ENCODE results near the gene ZNF574.

The ZNF574 gene

GRCh38 chr19:42048992-42049391 lies 27.0 kb upstream of the ZNF574 start:
- TF ChIP-seq CTCF (IDR thresholded peaks at IDR 0.05; ENCODE audit: insufficient read depth, low read depth, low read length, missing control alignments) = no peak
- DNase-seq (ENCODE audit: low read depth) = no peak
- H3K4me3 ChIP-seq (ENCODE audit: low read depth, low read length) = no peak overlapping the region

- H3K4me3 ChIP-seq (ENCODE audit: low read depth, low read length) = no peak overlapping the region
- DNase-seq (ENCODE audit: low read depth) = peak; percentile 41
- TF ChIP-seq CTCF (IDR thresholded peaks at IDR 0.05; ENCODE audit: insufficient read depth, low read depth, low read length, missing control alignments) = no peak
Measured at GRCh38 chr19:42051166-42052115, 24.5 kb upstream of the ZNF574 start.

GRCh38 chr19:42052241-42052863 lies 23.6 kb upstream of the ZNF574 start:
- no peak for DNase-seq (ENCODE audit: low read depth)
- no peak overlapping the region for H3K4me3 ChIP-seq (ENCODE audit: low read depth, low read length)
- TF ChIP-seq CTCF (IDR thresholded peaks at IDR 0.05; ENCODE audit: insufficient read depth, low read depth, low read length, missing control alignments) = no peak

GRCh38 chr19:42053037-42053935 lies 22.7 kb upstream of the ZNF574 start:
- TF ChIP-seq CTCF (IDR thresholded peaks at IDR 0.05; ENCODE audit: insufficient read depth, low read depth, low read length, missing control alignments) = no peak
- DNase-seq (ENCODE audit: low read depth) = no peak

GRCh38 chr19:42054205-42054604 lies 21.8 kb upstream of the ZNF574 start:
- DNase-seq (ENCODE audit: low read depth) = no peak
- TF ChIP-seq CTCF (IDR thresholded peaks at IDR 0.05; ENCODE audit: insufficient read depth, low read depth, low read length, missing control alignments) = no peak

More at GRCh38 chr19:42053037-42053935, 22.7 kb upstream of the ZNF574 start:
- H3K4me3 ChIP-seq (ENCODE audit: low read depth, low read length) = no peak overlapping the region

GRCh38 chr19:42057846-42058245 lies 18.1 kb upstream of the ZNF574 start:
- no peak overlapping the region for H3K4me3 ChIP-seq (ENCODE audit: low read depth, low read length)
- no peak for TF ChIP-seq CTCF (IDR thresholded peaks at IDR 0.05; ENCODE audit: insufficient read depth, low read depth, low read length, missing control alignments)
- no peak for DNase-seq (ENCODE audit: low read depth)

More at GRCh38 chr19:42054205-42054604, 21.8 kb upstream of the ZNF574 start:
- H3K4me3 ChIP-seq (ENCODE audit: low read depth, low read length) = no peak overlapping the region
